HG02588 (cell line): ENCODE results near the gene KIF2C.
"Not testable (repeated sequence)": the region's sequence is repeated elsewhere in the genome, so short reads cannot be mapped to it uniquely, and the experiment has no call there.

Source experiments
- ATAC-seq: cut with Tn5 transposase; IDR thresholded peaks from one replicate; pipeline ENCODE4 v1.9.1; 2021; ENCODE audit warnings: mild to moderate bottlenecking, moderate library complexity; ENCODE audit not compliant: unreplicated experiment

The KIF2C gene

DNA sequence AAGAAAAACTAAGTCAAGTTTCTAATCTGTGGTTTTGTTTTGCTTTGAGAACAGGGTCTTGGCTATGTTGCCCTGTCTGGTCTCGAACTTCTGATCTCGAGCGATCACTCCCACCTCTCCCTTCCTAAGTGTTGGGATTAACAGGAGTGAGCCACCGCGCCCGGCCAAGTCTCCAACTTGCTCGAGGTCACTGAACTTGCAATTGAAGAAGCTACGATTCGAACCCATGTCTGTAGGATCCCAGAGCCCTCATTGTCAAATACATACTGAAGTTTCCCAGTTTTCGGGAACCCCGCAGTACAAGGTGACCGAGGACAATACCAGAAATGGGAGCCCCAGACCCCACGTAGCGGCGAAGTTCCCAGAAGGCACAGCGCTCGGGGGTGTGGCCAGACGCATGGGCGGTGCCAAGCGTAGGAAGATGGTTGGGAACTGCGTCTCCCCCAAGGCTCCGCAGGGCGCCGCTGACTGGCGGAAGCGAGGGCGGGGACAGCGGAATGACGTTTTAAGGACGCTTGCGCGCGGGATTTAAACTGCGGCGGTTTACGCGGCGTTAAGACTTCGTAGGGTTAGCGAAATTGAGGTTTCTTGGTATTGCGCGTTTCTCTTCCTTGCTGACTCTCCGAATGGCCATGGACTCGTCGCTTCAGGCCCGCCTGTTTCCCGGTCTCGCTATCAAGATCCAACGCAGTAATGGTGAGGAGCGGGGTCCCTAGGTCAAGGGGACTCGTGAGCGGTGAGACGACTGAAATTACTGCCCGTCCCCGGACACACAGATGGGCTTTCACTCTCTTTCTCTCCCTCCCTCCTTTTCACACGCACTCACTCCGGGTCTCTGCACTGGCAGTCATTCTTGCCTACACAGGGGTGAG, at the start of gene KIF2C:
Gene KIF2C, plus strand, starts transcription at position 531 of the 872 bp plus-strand sequence. Its CDS starts 96 bp downstream, at position 627.
- ATAC-seq = peak; percentile 97

DNA sequence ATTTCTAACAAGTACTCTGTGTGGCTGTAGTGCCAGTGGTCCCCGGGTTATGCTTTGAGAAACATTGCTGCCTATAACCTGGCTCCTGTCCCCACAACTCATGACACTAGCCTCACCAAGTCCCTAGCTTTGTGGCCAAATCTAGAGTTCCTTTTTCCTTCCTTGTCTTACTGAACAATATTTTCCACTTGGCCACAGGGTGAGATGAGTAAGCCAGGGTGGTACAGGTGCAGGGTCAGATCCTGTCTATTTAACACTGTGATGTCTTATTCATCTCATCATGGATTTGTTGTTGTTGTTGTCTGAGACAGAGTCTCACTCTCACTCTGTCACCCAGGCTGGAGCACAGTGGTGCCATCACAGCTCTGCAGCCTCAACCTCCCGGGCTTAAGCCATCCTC, 46.5 kb upstream of the KIF2C start:
- no peak for ATAC-seq

DNA sequence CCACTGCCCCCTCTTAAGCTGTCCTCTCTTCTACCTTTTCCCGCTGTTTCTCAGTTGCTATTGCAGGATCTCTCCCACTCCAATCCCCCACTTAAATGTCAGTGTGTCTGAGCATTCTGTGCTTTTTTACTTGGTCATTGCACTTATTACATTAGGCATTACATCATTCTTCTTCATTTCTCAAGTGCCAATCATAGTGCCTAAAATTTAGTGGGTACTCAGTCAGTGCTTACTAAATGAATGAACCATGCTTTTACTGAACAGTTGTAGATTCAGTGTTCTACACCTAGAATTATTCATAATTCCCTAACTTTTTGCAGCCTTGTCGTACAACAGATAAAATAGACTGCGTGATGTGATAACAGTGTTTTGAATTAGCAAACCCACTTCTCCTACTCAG, 45.7 kb upstream of the KIF2C start:
- ATAC-seq = no peak

DNA sequence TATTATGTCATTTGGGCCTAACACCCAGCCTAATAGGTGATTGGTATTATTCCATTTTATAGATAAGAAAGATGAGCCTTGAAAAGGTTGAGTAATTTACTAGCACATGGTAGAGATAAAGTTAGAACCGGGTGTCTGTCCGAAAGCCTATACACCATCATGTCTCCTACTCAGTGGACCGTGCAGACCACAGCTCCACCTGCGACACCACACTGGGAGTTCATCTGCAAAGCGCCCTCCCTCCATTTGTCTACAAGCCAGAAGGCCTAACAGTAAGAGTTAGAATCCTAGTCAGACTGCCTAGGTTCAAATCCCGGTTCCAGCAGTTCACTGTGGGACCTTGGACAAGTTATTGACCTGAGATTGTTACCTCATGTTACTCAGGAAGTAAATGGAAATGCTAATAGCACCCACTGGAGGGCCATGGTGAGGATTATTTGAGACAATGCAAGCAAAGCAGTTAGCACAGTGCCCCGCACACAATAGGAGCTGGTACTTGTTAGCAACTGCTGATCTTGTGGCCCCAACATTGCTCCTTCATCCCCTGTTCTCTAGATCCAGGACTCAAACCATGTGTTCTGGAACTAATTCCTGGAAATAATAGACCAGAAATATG, 44.7 kb upstream of the KIF2C start:
- peak; percentile 53 for ATAC-seq

DNA sequence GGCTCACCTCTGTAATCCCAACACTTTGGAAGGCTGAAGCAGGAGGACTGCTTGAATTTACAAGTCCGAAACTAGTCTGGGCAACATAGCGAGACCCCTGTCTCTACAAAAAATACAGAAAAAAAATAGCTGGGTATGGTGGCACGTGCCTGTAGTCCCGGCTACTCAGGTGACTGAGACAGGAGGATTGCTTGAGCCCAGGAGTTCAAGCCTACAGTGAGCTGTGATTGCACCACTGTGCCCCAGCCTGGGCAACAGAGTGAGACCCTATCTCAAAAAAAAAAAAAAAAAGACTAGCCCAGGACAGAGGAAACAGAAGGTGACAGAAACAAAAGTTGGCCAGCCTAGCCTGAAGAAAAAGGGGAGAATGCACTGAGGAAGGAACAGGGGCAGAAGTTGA, 44.0 kb upstream of the KIF2C start:
- ATAC-seq = no peak

DNA sequence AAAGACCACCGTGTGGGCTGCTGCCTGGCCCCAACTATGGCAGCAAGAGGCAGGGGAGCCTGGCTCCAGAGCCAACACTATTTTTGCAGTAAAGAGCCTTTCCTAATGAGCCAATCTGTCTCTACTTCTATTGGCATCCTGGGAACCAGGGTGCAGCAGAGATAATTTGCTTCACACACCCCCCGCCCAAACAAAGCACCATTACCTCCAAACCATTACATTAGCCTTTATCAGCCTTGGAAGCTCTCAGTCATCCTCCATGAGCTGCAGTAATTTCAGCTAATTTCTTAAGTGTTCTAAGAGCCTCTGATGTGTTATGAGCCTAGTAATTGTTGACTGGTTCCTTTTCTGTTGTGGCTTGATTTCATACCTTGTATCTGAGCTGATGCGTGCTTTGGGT, 43.5 kb upstream of the KIF2C start:
- ATAC-seq = no peak

DNA sequence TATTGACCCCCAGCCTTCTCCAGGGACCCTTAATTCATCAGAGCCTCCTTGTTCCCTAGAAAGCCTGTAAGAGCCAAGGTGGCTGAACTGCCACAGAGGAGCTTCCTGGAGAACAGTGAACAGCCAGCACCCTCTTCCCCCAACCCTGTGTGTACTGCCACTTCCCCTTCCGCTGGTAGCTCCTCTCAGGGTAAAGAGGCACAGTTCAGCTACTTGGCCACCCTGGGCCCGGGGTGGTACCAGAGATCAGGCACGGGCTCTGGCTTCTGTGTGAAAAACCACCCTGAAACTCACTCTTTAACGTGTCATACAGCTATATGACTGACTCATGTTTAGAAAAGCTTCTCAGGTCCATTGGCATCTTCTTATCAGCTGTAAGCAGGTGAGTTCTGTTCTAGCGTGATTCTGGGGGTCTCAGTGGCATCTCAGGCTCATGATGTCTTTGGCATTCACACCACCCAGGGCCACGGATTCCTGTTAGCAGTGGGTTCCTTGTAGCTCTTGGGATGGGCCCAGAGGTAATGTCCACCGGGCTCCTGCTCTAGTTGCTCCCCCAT, 42.8 kb upstream of the KIF2C start:
- ATAC-seq = no peak

DNA sequence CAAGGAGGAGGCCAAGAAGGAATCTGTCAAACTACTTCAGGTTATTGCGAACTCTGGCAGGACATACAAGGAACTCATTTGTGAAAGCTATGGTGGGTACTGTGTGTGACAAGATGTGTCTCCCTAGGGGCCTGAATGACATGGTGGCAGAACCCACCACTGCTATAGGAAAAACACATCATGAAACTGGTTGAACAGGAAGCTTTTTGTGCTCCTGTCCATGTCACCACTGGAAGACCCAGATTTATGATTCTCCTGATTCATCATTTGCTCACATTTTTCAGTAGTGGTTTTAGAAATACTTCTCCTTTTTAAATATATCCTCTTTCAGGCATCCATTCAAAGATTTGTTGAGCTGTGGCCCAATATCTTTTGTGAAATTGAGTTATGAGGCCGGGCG, 41.5 kb upstream of the KIF2C start:
- ATAC-seq = no peak

DNA sequence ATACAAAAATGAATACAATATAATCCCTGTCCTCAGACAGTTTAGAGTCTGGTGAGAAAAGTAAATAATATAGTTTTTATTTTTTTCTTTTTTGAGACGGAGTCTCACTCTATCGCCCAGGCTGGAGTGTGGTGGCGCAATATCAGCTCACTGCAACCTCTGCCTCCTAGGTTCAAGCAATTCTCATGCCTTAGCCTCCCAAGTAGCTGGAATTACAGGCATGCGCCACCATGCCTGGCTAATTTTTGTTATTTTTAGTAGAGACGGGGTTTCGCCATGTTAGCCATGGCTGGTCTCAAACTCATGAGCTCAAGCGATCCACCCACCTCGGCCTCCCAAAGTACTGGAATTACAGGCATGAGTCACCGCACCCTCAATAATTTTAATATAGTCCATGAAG, 40.3 kb upstream of the KIF2C start:
- ATAC-seq = not testable (repeated sequence)

DNA sequence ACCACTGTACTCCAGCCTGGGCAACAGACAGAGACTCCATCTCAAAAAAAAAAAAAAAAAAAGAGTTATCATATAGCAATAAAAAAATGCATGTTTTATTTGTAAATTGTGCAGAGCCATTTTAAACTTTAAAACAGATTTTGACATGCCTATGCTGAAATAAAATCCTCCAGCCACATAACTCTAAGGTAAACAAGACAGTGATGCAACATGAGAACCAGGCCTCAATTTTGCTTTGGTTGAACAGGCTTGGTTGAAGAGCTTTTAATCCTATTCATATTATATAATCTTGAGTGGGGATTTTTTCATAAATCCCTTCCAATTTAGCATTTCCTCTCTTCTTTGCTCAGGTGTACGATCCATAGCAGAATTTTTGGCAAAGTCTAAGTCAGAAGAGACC, 39.1 kb upstream of the KIF2C start:
- no peak for ATAC-seq

DNA sequence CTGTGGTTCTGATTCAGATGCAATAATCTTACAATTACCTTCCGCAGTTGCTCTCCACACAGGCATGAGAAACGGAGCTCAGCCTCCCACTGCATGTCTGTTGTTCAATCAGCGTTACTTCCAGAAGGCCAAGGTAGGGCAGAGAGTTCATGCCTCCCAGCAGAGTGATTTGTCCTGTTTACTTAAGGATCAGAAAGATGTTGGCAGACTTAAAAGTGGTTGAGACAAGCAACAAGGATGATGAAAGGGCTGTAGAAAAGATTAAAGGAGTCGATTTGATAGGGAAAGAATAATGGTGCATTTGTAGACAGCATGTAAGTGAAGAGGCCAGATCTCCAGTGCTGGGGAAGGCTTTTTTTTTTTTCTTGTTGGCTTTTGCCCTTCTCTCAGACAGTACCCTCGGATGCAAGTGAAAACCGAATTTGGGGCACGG, 38.5 kb upstream of the KIF2C start:
- ATAC-seq = no peak

DNA sequence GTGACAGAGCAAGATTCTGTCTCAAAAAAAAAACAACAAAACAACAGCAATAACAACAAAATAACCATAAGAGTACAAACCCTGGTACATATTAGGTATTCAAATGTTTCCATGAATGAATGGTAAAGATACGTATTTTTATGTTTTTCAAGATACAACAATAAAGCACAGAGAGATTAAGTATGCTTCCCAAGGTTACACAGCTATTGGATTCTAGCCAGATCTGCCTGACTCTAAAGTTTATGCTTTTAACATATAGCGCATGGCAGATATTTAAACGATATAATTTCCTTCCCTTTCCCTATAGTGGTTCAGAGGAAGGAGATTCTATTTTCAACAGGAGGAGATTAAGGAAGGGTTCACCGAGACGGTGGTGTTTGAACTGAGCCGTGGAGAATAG, 34.2 kb upstream of the KIF2C start:
- ATAC-seq = no peak

DNA sequence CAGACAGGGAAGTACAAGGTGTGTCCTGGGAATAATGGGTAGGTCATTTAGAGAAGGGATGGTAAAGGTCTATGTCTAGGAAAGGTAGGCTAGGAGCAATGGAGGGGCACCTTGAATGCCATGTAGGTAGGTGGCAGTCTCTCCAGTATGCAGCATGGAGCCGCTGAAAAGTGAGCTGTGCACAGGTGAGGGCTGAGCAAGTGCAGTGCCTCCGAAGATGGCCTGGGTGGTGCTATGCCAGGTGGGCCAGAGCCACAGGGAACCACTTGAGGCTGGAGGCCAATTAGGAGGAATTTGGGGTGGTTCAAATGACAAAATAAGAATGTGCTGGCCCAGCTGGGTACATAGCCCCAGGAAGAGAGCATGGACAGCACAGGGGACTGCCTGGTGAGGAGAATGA, 33.7 kb upstream of the KIF2C start:
- ATAC-seq = no peak

DNA sequence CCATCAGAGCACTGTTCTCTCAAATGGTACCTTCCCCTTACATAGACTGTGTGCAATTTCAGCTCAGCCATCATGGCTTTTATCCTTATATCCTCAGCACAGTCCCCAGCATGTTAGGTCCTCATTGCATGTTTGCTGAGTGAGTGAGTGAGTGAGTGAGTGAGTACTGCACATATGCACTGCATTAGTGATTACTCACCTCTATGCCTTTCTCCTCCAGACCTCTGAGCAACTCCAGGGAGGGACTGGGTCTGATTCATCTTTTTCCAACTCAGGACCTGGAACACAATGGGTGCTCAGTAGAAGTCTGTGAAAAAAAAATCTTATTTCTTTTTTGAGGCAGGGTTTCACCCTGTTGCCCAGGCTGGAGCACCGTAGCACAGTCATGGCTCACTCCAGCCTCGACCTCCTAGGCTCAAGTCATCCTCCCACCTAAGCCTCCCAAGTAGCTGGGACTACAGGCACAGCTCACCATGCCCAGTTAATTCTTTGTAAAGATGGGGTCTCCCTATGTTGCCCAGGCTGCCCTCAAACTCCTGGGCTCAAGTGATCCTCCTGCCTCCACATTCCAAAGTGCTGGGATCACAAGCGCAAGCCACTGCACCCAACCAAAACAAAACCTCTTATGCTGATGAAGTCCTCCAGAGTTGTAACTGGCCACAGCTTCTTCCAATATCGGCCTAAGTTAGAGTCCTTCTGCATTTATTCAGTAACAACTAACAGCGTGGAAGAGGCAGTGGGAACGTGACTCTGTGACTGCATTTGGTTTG, 32.3 kb upstream of the KIF2C start:
- no peak for ATAC-seq

DNA sequence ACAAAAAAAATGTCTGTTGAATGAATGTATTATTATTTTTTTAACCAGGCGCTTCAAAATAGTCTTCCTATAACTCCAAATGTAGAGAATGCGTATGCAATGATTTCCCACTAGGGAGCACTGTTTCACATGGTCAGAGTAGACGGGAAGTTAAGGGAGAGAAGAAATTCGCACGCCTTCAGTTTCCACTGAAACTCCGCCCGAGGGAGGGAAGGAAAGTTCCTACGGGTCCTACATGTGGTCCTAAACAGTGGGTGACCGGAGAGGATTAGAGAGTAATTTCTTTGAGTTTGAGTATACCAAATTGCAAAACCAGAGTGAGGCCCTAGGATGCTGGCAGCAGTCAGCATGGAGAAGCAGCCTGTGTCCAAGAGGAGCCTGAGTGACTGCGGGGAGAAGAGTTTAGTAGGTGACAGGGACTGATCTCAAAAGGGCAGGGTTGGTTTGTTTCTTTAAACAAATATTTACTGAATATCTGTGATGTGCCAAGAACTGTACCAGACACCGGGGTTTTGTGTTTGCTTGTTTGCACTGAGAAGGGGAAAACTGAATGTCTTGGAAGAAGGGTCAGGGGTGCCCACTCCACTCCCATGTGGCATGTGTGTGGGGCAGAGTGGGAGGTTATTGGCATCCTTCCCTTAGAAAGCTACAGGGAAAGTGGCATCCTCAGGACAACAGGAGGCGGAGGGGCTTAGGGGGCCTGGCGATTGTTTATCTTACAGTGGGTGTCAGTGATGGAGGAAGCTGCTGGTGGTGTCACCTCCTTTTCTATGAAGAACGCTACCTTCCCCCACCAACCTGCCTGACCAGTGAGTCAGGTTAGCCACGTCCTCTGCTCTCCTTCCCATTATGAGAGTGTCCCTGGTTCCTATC, 31.4 kb upstream of the KIF2C start:
- ATAC-seq = no peak

DNA sequence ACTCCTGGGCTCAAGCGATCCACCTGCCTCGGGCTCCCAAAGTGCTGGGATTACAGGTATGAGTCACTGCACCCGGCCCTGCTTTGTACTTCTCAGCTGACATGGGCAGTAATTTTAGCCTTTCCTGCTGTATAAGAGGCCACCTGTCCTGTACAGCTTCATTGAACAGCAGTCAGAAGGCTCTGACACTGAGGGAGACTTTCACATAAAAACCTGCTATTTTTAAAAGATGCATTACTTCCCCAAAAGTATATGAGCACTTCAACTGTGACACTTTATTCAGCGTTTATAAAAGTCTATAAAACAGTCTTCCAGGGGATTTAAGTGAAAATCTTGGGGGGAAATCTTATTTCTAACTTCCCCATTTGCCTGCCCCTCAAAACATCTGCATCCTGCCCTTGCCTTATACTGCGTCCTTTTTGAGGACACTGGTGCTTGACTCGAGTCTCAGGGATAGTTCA, 26.3 kb upstream of the KIF2C start:
- ATAC-seq = no peak

DNA sequence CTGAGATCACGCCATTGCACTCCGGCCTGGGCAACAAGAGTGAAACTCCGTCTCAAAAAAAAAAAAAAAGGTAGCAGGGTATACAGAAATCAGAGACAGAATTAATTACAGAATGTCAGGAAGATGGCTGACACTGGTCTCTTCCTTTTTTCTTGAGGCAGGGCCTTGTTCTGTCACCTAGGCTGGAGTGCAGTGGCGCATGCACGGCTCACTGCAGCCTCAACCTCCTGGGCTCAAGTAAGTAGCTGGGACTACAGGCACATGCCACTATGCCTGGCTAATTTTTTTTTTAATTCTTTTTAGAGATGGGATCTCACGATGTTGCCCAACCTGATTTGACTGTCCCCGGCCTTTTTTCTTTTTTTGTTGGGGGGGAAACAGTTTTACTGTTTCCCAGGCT, 25.1 kb upstream of the KIF2C start:
- no peak for ATAC-seq

DNA sequence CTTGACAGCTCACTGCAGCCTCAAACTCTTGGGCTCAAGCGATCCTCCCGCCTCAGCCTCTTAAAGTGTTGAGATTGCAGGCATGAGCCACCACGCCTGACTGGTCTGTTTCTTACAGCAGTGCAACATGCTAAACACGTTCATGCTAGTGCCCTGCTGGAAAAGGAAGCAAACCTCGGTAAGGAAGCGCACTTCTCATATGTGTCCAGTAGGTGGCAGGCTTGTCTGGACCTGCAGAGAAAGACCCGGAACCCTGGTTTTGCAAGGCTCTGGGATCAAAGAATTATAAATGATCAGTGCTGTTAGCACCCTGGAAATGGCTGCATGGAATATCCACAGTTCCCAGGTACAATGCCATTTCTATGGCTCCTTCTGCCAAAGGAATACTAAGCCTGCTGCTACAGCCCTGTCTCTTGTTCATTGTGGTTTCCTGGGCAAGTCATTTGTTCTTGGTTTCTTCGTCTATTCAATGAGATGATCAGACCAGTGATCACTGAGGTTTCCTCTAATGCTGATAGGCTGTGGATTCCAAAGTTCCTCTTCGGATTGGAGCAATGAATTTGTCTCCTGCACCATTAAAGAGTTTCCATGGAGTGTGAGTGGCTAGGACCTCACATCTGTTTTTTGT, 24.6 kb upstream of the KIF2C start:
- no peak for ATAC-seq

DNA sequence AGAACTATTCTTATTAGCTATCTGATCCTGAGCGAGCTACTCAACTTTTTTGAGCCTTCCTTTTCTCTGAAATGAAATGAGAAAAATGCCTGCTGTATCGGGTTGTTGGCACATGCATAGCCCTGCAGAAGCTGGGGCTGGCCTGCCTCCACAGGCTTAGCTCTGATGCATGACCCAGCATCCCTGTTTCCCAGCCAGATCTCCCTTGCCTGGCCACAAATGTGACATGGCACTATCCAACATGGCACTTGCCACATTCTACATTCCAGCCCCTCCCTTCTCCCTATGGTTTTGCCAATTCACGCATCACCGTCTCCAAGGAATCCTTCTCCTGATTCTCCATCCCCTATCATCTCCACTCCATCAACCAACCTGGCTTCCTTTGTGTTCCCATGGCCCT, 22.5 kb upstream of the KIF2C start:
- no peak for ATAC-seq

DNA sequence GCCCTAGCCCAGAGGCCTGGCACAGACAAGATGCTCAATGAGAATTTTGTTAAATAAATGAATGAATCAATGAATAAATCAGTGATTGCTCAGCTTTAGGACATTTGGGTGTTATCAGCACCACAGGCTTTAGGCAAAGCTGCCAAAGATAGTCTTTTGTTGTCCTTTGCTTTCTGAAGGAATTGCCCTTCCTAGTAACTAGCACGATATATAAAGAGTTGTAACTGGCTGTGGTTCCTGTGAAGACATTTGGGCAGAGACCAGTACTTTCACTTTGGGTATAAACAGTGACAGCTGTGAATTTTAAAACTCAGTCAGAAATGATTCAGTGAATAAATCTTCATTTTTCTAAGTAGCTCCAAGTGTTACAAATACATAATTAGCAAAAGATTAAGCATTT, 22.0 kb upstream of the KIF2C start:
- no peak for ATAC-seq
